HL-60 (cell line): ENCODE measurements around the gene ALK.

Experiments used
- DNase-seq, 2 experiments: peaks; one replicate each; pipeline ENCODE4 v3.0.0-alpha.2; 2010 to 2020; ENCODE audit warnings: low read depth in 1 of 2, low spot score in 1 of 2
- H3K27ac ChIP-seq: fragments of 250-450 bp; sonication (Bioruptor Pico); replicated peaks from 2 replicates; pipeline ENCODE4 v1.5.1; 2020; ENCODE audit warnings: mild to moderate bottlenecking, moderate library complexity
- H3K27me3 ChIP-seq: fragments of 250-450 bp; sonication (Bioruptor Pico); 2 replicates; pipeline ENCODE4 v1.5.1; 2021; ENCODE audit warnings: mild to moderate bottlenecking, moderate library complexity; ENCODE audit not compliant: insufficient read depth, poor library complexity, severe bottlenecking
- H3K4me3 ChIP-seq: replicated peaks from 2 replicates; pipeline ENCODE4 v1.5.1; 2011; ENCODE audit warnings: mild to moderate bottlenecking, control low read depth, low read length; ENCODE audit not compliant: insufficient read depth
- CTCF ChIP-seq: IDR thresholded peaks from one replicate; pipeline ENCODE4 v1.5.1; 2011; ENCODE audit warnings: low read length, control low read depth, inconsistent platforms; ENCODE audit not compliant: insufficient read depth
- GABPA ChIP-seq: IDR thresholded peaks from 2 replicates; pipeline ENCODE4 v1.6.1; 2012; ENCODE audit warnings: low read depth
- POLR2AphosphoS5 ChIP-seq: IDR thresholded peaks from 2 replicates; pipeline ENCODE4 v1.6.1; 2012; ENCODE audit warnings: low read depth
- REST ChIP-seq: IDR thresholded peaks from 2 replicates; pipeline ENCODE4 v1.6.1; 2012; ENCODE audit warnings: low read depth; ENCODE audit not compliant: insufficient replicate concordance
- SPI1 ChIP-seq: IDR thresholded peaks from 2 replicates; pipeline ENCODE4 v1.6.1; 2012; ENCODE audit warnings: low read depth, mild to moderate bottlenecking, borderline replicate concordance

The ALK gene

GRCh38 chr2:29376541-29376940 lies 544.8 kb downstream of the ALK start:
- no peak for TF ChIP-seq GABPA
- TF ChIP-seq CTCF: no peak
- no peak for DNase-seq

GRCh38 chr2:29375843-29376242 lies 545.5 kb downstream of the ALK start:
- no peak for TF ChIP-seq REST
- no peak for TF ChIP-seq SPI1
- TF ChIP-seq CTCF: no peak
- no peak for DNase-seq
- Histone ChIP-seq H3K4me3 (no peak overlapping the region), H3K27me3 (peaks cover 3% of the 10 kb centered on the region), H3K27ac (no peak overlapping the region)

More at GRCh38 chr2:29376541-29376940, 544.8 kb downstream of the ALK start:
- H3K27ac ChIP-seq: no peak overlapping the region
- H3K4me3 ChIP-seq: no peak overlapping the region
- peaks cover 3% of the 10 kb centered on the region for H3K27me3 ChIP-seq

GRCh38 chr2:29374823-29375222 lies 546.6 kb downstream of the ALK start:
- no peak overlapping the region for H3K4me3 ChIP-seq
- DNase-seq: no peak
- TF ChIP-seq CTCF (no peak), REST (no peak), SPI1 (no peak), POLR2AphosphoS5 (no peak), GABPA (no peak)
- peaks cover 3% of the 10 kb centered on the region for H3K27me3 ChIP-seq
- H3K27ac ChIP-seq: no peak overlapping the region

GRCh38 chr2:29373870-29374269 lies 547.5 kb downstream of the ALK start:
- no peak overlapping the region for H3K27ac ChIP-seq
- no peak overlapping the region for H3K4me3 ChIP-seq
- no peak for TF ChIP-seq GABPA
- TF ChIP-seq CTCF: no peak
- TF ChIP-seq SPI1: no peak
- TF ChIP-seq REST: no peak
- TF ChIP-seq POLR2AphosphoS5: no peak
- H3K27me3 ChIP-seq: peaks cover 3% of the 10 kb centered on the region
- DNase-seq: no peak
